GM08714 (cell line): ENCODE data around the gene TNFRSF1A.

Experiments used
- H3K4me3 ChIP-seq: fragments of 200-500 bp; sonication (Bioruptor generic); 2 replicates; pipeline ENCODE4 v1.5.1; 2014; ENCODE audit warnings: mild to moderate bottlenecking, low read length, inconsistent platforms
- ZNF274 ChIP-seq: IDR thresholded peaks from 2 replicates; pipeline ENCODE4 v1.6.1; 2012; ENCODE audit warnings: mild to moderate bottlenecking, low read depth, low read length

TNFRSF1A gene

GRCh38 chr12:6378709-6379472 is 37.0 kb upstream of the TNFRSF1A start:
- TF ChIP-seq ZNF274: no peak
- H3K4me3 ChIP-seq: no peak overlapping the region

GRCh38 chr12:6377667-6377994 is 35.8 kb upstream of the TNFRSF1A start:
- TF ChIP-seq ZNF274: no peak
- no peak overlapping the region for H3K4me3 ChIP-seq

DNA sequence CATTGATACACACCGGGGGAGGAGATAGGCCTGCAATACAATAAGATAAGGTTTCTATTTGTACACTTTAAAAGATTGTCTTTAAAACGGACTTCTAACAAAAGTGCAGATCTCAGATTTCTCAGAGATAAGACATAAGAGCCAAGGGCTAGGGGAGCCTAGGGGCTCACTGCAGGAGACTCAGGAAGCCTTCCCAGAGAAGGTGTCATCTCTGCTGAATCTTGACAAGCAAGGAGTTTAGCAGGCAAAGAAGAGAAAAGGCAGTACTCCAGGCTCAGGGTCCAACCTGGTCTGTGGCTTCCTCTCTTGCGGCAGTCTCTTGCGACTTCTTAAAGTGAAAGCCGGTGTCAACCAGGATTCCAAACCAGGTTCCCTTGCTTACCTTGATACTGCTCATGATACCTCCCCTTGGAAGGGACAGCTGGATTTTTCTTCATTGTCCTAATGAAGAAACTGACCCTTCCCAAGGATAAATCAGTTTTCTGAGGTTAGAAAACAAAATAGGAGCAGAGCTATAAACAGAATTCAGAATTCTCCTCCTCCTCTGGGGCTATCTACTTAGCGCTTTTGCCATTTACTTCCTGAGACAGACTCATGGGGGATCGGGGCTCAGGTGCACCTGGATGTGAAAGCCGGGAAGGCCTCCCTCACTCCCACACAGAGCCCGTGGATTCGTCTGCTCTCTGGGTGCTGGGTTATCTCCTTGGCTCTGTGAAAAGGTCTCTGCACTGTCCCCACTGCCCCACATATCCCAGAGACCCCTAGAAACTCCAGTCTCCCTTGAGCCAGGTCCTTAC is 35.2 kb upstream of the TNFRSF1A start:
- no peak overlapping the region for H3K4me3 ChIP-seq
- TF ChIP-seq ZNF274: no peak

GRCh38 chr12:6376079-6376869 is 34.4 kb upstream of the TNFRSF1A start:
- no peak for TF ChIP-seq ZNF274
- H3K4me3 ChIP-seq: no peak overlapping the region

DNA sequence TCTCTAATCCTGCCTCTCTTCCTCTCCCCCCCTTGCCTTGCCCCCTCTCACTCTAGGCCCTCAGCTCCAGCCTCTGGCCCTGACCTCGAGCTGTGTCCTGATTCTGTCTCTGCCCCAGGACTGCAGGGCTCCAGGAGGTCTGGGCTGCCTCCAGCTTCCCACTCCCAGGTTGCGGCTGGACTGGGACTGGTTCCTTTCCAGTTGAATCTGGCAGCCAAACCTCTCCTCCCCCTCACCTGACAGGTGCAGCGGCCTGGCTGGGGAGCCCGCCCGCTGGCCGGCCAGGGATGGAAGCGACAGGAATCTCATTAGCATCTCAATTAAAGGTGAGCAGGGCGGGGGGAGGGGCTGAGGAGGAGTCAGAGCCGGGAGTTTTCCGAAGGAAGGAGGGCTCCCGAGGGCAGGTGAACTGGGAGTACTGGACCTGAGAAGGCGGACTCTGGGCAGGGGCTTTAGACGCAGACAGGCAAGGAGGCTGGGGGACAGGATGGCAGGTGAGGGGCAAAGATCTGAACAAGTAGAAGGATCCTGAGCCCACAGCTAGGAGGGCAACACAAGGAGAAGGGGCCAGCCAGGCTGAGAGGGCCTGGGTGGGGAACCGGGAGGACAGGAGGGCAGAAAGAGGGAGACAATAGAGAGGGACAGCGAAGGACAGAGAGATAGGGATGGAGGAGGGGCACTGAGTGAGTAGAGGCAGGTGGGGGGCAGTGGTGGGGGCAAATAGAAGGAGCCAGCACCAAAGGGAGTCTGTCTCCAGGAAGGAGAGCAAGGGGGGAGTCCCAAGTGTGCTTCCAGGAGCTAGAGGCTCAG is 33.6 kb upstream of the TNFRSF1A start, which contains the start of gene SCNN1A:
SCNN1A (minus strand) TSS at position 295 of the 810 bp plus-strand sequence. CDS start 780 bp downstream, outside the sequence.
- H3K4me3 ChIP-seq: no peak within 1 kb of the TSS
- TF ChIP-seq ZNF274: no peak

DNA sequence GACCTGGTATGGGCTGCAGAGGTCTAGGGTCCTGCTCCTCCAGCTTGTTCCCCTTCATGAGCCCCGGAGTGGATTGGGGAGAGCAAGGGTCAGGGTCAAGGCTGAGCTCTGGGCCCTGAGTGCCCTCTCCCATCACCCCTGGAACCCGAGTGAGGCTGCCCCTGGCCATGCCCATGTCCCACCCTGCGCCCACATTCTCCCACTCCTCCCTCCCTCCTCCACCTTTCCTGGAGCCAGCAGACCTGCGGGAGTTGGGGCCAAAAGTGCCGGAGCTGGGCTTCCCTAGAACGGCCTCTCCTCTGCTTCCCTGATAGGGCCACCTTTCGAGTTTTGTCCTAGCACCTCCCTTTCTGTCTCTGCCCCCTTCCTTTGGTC is 32.9 kb upstream of the TNFRSF1A start:
- H3K4me3 ChIP-seq: no peak overlapping the region
- TF ChIP-seq ZNF274: no peak

GRCh38 chr12:6374028-6374785 is 32.3 kb upstream of the TNFRSF1A start:
- no peak for TF ChIP-seq ZNF274
- H3K4me3 ChIP-seq: no peak overlapping the region

GRCh38 chr12:6373022-6373787 is 31.3 kb upstream of the TNFRSF1A start:
- no peak overlapping the region for H3K4me3 ChIP-seq
- TF ChIP-seq ZNF274: no peak

DNA sequence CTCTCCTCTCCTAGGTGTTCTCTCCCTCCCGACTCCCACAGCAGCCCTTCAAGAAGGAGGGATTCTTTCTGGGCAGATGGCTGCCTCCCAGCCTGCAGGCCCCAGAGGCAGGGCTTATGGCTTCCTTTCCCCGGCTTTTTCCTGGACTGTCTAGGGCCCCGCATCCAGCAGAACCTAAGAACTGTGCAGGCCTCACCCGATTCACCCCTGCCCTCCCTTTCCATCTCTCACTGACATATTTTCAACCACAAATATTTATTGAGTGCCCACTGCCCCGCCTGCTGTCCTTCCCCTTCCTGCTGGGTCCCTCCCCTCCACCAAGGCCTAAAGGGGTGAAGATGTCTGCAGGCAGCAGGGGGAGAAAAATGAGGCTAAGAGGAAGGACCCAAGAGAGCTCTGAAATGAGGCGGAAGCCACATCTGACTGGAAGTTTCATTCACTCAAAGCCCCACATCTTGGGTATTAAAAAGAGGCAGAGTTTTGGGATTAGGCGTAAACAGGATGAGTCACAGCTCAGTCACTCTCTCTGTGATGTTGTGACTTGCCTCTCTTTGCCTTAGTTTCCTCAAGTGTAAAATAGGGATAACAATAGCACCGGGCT is 30.6 kb upstream of the TNFRSF1A start:
- TF ChIP-seq ZNF274: no peak
- no peak overlapping the region for H3K4me3 ChIP-seq

- no peak for TF ChIP-seq ZNF274
- no peak overlapping the region for H3K4me3 ChIP-seq
Measured at GRCh38 chr12:6370994-6371754, 29.3 kb upstream of the TNFRSF1A start.

GRCh38 chr12:6370576-6370935 is 28.7 kb upstream of the TNFRSF1A start:
- no peak overlapping the region for H3K4me3 ChIP-seq
- TF ChIP-seq ZNF274: no peak
